ENCODE measurements around the gene HAPLN3. TPM values are rescaled to one million over a fixed set of nuclear protein-coding genes. Genes with fewer than 3 reads are reported as not detected.

HAPLN3 gene
- total RNA-seq, 2 donors from 2014 or later: 1.9 to 3.6 TPM

DNA sequence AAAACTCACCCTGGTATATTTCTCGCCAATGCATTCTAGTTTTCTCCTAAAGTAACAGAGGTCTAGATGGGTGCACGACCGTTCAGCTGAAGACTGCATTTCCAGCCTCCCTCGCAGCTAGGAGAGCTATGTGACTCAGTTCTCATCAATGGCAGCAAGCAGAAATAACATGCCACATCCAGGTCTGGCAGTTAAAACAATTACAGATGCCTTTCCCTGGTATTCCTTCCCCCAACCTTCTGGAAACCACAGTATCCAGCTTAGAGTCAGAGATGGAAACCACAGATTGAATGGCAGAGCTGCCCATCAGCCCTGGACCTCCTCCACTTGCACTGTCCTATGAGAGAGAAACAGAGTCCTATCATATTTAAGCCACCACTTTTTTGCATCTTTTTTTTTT is 4.8 kb downstream of the HAPLN3 start:
- TF ChIP-seq CTCF (IDR thresholded peaks at IDR 0.05): no peak
- Histone ChIP-seq H3K4me3 (no peak overlapping the region), H3K9me3 (no peaks in the 10 kb centered on the region), H3K36me3 (no peaks in the 10 kb centered on the region), H3K27me3 (no peaks in the 10 kb centered on the region), H3K27ac (no peak overlapping the region), H3K9ac (ENCODE audit: low read depth in 2 of 2, low read length in 2 of 2) (no peak overlapping the region), H3K4me1 (no peaks in the 10 kb centered on the region)
- DNase-seq: no peak
- intact Hi-C loops (cut with DNase I): no loop called here

DNA sequence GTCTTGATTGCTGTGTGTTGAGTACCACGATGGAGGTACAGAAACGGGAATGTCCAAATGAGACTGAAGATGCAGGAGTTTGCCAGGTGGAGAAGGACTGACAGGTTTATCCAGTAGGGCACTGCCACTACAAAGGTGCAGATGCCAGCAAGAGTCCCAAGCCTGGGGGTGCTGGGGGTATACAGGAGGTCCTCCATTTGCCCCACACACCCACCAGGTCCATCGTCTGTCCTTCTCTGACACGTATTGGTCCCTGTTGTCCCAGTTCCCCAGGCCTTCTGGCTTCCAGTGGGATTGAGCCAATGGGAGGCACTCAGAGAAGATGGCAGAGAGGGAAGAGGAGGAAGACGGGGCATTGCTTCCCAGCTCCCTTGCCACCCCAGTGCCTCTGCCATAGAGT is 6.6 kb downstream of the HAPLN3 start:
- no peaks in the 10 kb centered on the region for H3K9me3 ChIP-seq
- intact Hi-C loops (cut with DNase I): no loop called here
- H3K4me3 ChIP-seq: no peak overlapping the region
- H3K4me1 ChIP-seq: no peaks in the 10 kb centered on the region
- no peak overlapping the region for H3K27ac ChIP-seq
- TF ChIP-seq CTCF (IDR thresholded peaks at IDR 0.05): no peak
- DNase-seq: no peak
- H3K36me3 ChIP-seq: no peaks in the 10 kb centered on the region
- no peak overlapping the region for H3K9ac ChIP-seq (ENCODE audit: low read depth in 2 of 2, low read length in 2 of 2)
- H3K27me3 ChIP-seq: no peaks in the 10 kb centered on the region

DNA sequence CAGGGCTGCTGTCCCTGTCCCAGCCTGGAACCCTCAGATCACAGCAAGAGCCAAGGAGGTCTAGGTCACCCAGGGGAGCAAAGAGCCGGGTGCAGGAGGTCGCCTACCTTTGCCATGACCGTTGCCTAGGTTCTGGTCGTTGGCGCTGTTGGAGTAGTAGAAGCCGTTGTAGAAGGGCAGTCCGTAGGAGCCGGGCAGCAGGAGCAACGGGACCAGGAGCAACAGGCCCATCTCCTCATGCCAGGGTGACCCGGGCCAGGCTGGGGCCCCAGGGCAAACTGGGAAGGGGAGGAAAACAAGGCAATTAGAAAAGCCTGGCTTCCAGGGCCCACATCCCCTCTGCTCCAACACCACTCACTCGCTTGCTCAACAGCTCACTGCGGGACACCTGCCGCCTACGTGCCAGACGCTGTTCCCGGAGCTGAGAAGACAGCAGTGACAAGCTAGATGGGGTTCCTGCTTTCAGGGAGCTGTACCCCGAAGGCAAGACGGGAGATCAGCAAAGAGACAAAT is 8.2 kb downstream of the HAPLN3 start:
- H3K4me3 ChIP-seq: no peak overlapping the region

GRCh38 chr15:88882785-88883184 is 12.6 kb downstream of the HAPLN3 start:
- H3K27me3 ChIP-seq: no peaks in the 10 kb centered on the region
- intact Hi-C loops (cut with DNase I): no loop called here

More for the DNA sequence above, 8.2 kb downstream of the HAPLN3 start:
- Histone ChIP-seq H3K9ac (ENCODE audit: low read depth in 2 of 2, low read length in 2 of 2) (no peak overlapping the region), H3K27ac (no peak overlapping the region), H3K9me3 (no peaks in the 10 kb centered on the region), H3K4me1 (no peaks in the 10 kb centered on the region), H3K36me3 (no peaks in the 10 kb centered on the region), H3K27me3 (no peaks in the 10 kb centered on the region)
- intact Hi-C loops (cut with DNase I): no loop called here
- no peak for DNase-seq
- no peak for TF ChIP-seq CTCF (IDR thresholded peaks at IDR 0.05)

DNA sequence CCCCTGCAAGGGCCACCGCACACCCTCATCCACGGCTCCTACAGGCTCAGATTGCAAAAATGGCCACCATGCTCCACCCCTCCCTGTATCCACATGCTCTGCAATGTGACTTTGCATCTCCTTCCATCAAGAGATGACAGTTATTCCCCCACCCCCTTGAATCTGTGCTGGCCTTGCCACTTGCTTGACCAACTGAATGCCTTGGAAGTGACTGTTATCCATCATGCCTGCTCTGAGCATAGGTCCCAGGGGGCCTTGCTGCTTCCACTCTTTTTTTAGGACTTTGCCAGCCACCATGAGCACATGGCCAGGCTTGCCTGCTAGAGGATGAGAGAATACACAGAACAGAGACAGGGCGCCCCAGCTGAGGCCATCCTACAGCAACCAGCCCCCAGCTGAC is 13.6 kb downstream of the HAPLN3 start:
- Histone ChIP-seq H3K36me3 (no peaks in the 10 kb centered on the region), H3K9ac (ENCODE audit: low read depth in 2 of 2, low read length in 2 of 2) (no peak overlapping the region), H3K27me3 (no peaks in the 10 kb centered on the region), H3K9me3 (no peaks in the 10 kb centered on the region), H3K4me1 (no peaks in the 10 kb centered on the region), H3K27ac (no peak overlapping the region), H3K4me3 (no peak overlapping the region)
- DNase-seq: no peak
- TF ChIP-seq CTCF (IDR thresholded peaks at IDR 0.05): no peak
- intact Hi-C loops (cut with DNase I): no loop called here

More at GRCh38 chr15:88882785-88883184, 12.6 kb downstream of the HAPLN3 start:
- Histone ChIP-seq H3K4me1 (no peaks in the 10 kb centered on the region), H3K27ac (no peak overlapping the region), H3K9me3 (no peaks in the 10 kb centered on the region), H3K36me3 (no peaks in the 10 kb centered on the region), H3K9ac (ENCODE audit: low read depth in 2 of 2, low read length in 2 of 2) (no peak overlapping the region), H3K4me3 (no peak overlapping the region)
- DNase-seq: no peak
- TF ChIP-seq CTCF (IDR thresholded peaks at IDR 0.05): no peak
